Mucosa of descending colon (tissue), 3 donors: ENCODE measurements around the gene ALOXE3. TPM values are rescaled to one million over a fixed set of nuclear protein-coding genes. Genes with fewer than 3 reads are reported as not detected.

ENCODE experiments used
- ATAC-seq: fragments of 200-7000 bp; cut with Tn5 transposase; one replicate; pipeline ENCODE4 v1.9.1; 2020; ENCODE audit warnings: mild to moderate bottlenecking, moderate library complexity
- DNase-seq, 3 donors: peaks; one replicate each; pipeline ENCODE4 v3.0.0-alpha.2; 2020
- H3K36me3 ChIP-seq: fragments of 200-600 bp; one replicate; pipeline ENCODE4 v1.8.0; 2021; ENCODE audit warnings: low read depth, mild to moderate bottlenecking
- H3K4me1 ChIP-seq: fragments of 200-600 bp; one replicate; pipeline ENCODE4 v1.8.0; 2021; ENCODE audit warnings: low read depth, mild to moderate bottlenecking
- H3K4me3 ChIP-seq: fragments of 200-600 bp; one replicate; pipeline ENCODE4 v1.8.0; 2021; ENCODE audit warnings: mild to moderate bottlenecking
- H3K9me3 ChIP-seq: fragments of 200-600 bp; one replicate; pipeline ENCODE4 v1.8.0; 2021; ENCODE audit warnings: mild to moderate bottlenecking
- intact Hi-C, 2 donors: fragments of 100-400 bp; cut with DNase I in 1 of 2; cut with micrococcal nuclease in 1 of 2; formaldehyde crosslinking; loops; one replicate each; pipeline versions ENCODE4 v1.11.0 to v1.11.1; 2022; cut with DNase I, micrococcal nuclease
- total RNA-seq, 3 donors: library from RNA; stranded (reverse); fragmentation: NEBNext Ultra II Directional in 2 of 3; extraction: Animal tissue kit (Norgen Biotek cat#: 25700) in 2 of 3; gene quantifications; one replicate each; pipeline versions ENCODE4 v1.2.1 to v1.2.4, GENCODE V29; 2021 to 2023
- TF ChIP-seq, protein P1 (sequence below): fragments of 200-600 bp; IDR thresholded peaks from one replicate; pipeline ENCODE4 v1.8.0; 2022; ENCODE audit warnings: antibody characterized with exemption, mild to moderate bottlenecking
- donor health status: DM: no; HTN: no; CAD: no; lungs with moderate emphysema.
- donor health status: DM: no; HTN: no; CAD: no.
- donor health status: DM: no; HTN: yes; CAD: no.

Gene ALOXE3
- total RNA-seq, 3 donors from 2014 or later = not detected

DNA sequence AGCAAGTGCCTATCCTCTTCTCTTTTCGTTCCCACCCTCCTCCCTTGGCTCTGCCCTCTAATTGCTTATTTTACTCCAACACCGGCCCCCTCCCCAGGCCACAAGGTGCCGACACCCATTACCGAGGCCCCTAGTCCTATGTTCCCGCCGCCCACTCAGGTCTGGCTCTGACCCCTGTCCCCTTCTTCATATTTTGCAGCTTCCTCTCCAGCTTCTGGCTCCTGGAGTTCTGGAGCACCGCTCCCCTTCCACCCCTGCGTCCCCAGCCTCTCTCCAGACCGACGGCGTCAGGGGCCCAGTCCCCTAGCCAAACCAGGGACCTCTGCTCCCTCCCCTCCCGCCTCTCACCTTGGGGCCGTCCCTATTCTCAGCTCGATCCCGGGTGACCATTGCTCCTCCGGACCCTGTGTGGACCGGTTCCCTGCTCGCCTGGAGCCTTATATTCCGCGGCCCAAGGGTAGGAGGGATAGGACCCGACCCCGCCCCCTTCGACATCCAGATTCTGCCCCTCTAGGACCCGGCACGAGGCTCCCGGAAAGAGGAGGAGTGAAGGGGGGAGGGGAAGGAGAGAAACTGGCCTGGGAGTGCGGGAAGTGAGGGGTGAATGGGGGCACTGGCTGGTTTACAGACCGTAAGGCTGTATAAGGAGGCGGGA is 5.5 kb upstream of the ALOXE3 start, which contains the start of gene HES7:
Gene HES7 (minus strand): TSS at position 412 of the 655 bp plus-strand sequence. CDS start 22 bp downstream, at position 390.
- peak in 1 of 3 donors; percentile 27 for DNase-seq
- Histone ChIP-seq H3K9me3 (no peaks in the 10 kb centered on the region), H3K4me1 (peaks cover 62% of the 10 kb centered on the region), H3K4me3 (no peak within 1 kb of the TSS), H3K36me3 (no peaks in the 10 kb centered on the region)
- TF ChIP-seq, protein P1, sequence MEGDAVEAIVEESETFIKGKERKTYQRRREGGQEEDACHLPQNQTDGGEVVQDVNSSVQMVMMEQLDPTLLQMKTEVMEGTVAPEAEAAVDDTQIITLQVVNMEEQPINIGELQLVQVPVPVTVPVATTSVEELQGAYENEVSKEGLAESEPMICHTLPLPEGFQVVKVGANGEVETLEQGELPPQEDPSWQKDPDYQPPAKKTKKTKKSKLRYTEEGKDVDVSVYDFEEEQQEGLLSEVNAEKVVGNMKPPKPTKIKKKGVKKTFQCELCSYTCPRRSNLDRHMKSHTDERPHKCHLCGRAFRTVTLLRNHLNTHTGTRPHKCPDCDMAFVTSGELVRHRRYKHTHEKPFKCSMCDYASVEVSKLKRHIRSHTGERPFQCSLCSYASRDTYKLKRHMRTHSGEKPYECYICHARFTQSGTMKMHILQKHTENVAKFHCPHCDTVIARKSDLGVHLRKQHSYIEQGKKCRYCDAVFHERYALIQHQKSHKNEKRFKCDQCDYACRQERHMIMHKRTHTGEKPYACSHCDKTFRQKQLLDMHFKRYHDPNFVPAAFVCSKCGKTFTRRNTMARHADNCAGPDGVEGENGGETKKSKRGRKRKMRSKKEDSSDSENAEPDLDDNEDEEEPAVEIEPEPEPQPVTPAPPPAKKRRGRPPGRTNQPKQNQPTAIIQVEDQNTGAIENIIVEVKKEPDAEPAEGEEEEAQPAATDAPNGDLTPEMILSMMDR = no peak
- no peak for ATAC-seq
- intact Hi-C loops = no loop called here

DNA sequence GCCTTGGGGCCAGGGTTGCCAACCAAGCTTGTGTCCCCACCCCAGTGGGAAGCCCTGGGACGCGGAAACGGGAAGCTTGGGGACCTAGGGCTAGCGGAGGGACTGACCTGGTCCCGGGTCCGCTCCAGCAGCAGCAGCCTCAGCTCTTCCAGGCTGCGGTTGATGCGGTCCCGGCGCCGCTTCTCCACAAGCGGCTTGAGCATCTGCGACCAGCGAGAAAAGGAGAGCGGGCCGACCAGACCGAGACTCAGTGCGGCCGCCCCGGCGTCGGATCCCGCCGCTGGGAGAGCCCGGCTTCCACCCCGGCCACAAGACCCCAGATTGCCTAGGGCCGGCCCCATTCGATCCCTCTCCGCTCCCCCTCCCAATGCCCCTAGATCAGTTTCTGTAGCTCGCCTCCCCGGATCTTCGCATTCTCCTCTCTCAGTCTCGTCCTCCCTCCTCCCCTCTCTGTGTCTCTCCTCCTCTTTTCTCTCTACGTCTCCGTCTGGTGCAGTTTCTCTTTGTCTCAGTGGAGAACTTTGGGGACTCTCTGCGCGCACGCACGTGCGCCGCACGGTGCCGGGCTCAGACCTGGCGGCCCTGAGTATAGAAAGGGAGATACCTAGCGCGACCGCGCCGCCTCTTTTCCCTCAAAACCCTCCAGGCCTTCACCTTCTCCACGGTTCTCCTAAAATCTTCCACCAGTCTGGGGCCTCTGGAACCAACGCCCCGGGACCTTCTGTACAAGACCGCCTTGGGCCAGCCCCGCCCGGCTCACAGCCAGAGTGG is 4.8 kb upstream of the ALOXE3 start:
- no peak for ATAC-seq
- Histone ChIP-seq H3K4me3 (no peak overlapping the region), H3K36me3 (no peaks in the 10 kb centered on the region), H3K9me3 (no peaks in the 10 kb centered on the region), H3K4me1 (peaks cover 67% of the 10 kb centered on the region)
- intact Hi-C loops = no loop called here
- TF ChIP-seq, protein P1 = no peak
- DNase-seq = peak in 2 of 3 donors; percentile 44 to 61

DNA sequence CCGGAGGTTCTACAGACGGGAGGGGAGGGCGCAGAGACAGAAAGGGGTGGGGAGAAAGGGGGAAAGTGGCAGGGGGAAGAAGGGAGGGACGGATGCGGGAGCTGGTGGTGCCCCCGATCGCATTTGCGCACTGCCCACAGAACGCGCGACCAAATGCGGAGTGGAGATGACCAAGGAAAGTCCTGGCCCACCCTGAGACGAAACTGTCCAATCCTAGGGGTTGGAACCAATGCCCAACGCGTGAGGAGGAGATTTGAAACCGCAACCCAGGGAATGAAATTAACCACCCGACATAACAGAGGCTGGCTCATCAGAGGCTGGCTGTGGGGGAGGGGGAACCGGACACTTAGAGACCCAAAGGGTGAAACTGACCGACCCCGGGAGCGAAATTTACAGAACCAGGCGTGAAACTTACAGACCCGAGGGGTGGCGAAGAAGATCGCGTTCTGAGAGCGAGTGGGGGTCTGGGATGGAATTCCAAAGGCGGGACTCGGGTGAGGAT is 4.2 kb upstream of the ALOXE3 start:
- H3K4me1 ChIP-seq = peaks cover 73% of the 10 kb centered on the region
- DNase-seq = peak in 1 of 3 donors; percentile 44
- TF ChIP-seq, protein P1 = no peak

DNA sequence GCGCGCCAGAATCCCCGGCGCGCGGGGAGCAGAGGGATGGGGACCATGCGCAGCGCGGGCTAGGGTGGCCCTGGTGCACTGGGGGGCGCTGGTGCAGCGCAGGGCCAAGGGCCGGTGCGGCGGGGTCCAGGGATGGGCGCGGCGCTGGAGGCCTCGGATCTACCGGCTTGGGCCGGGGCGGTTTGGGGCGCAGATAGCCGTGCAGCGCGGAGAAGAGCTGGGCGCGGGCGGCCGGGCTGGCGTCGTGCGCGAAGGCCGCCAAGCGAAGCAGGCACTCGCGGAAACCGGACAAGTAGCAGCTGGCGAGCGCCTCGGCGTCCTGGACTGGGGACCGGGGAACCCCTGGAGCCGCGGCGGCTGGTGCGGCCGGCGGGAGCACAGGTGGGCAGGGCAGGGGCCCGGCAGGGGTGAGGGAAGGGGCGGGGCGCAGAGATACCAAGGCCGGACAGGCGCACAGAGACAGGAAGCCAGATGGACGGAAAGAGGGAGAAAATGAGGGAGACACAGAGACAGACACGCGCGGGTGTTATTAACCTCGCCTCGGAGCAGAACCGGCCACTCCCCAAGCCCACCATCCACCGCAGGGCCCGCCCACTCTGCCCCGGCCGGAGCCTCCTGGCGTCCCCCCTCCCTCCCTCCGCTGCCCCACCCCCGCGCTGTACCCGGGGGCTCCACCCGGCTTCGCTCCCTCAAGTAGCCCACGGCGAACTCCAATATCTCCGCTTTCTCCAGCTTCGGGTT is 3.5 kb upstream of the ALOXE3 start:
- no peaks in the 10 kb centered on the region for H3K9me3 ChIP-seq
- intact Hi-C loops = no loop called here
- peak; percentile 20 for ATAC-seq
- H3K36me3 ChIP-seq = no peaks in the 10 kb centered on the region
- DNase-seq = peak; percentile 57 to 77 (median 75)
- TF ChIP-seq, protein P1 = no peak
- peaks cover 71% of the 10 kb centered on the region for H3K4me1 ChIP-seq
- no peak overlapping the region for H3K4me3 ChIP-seq

More for the DNA sequence above, 4.2 kb upstream of the ALOXE3 start:
- Histone ChIP-seq H3K36me3 (no peaks in the 10 kb centered on the region), H3K9me3 (no peaks in the 10 kb centered on the region), H3K4me3 (no peak overlapping the region)
- intact Hi-C loops = no loop called here
- ATAC-seq = no peak

DNA sequence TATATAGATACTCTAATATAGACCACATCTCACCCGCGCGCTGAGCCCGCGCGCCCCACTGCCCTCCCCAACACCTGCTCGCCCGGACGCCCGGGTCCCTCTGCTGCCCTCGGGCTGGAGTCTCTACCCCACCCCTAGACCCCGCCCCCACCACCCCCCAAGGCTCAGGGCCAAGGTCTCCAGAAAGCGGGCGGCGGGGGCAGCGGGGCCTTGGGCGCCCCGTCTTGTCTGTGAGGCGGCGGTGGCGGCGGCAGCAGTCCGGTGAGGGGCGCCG is 3.0 kb upstream of the ALOXE3 start:
- H3K36me3 ChIP-seq = no peaks in the 10 kb centered on the region
- H3K4me1 ChIP-seq = peaks cover 70% of the 10 kb centered on the region
- H3K4me3 ChIP-seq = no peak overlapping the region
- H3K9me3 ChIP-seq = no peaks in the 10 kb centered on the region
- ATAC-seq (no peak), DNase-seq (peak in 1 of 3 donors; percentile 63)
- TF ChIP-seq, protein P1 = no peak
- intact Hi-C loops = no loop called here
